Measurements from ENCODE around the gene LRR1. TPM values are rescaled to one million over a fixed set of nuclear protein-coding genes. Genes with fewer than 3 reads are reported as not detected.
A peak's percentile ranks its signal among the peaks of the same experiment; 100 is the strongest.

LRR1 gene
- total RNA-seq, 4 donors from 2014 or later = 16.3 to 20.7 (median 18.3) TPM

DNA sequence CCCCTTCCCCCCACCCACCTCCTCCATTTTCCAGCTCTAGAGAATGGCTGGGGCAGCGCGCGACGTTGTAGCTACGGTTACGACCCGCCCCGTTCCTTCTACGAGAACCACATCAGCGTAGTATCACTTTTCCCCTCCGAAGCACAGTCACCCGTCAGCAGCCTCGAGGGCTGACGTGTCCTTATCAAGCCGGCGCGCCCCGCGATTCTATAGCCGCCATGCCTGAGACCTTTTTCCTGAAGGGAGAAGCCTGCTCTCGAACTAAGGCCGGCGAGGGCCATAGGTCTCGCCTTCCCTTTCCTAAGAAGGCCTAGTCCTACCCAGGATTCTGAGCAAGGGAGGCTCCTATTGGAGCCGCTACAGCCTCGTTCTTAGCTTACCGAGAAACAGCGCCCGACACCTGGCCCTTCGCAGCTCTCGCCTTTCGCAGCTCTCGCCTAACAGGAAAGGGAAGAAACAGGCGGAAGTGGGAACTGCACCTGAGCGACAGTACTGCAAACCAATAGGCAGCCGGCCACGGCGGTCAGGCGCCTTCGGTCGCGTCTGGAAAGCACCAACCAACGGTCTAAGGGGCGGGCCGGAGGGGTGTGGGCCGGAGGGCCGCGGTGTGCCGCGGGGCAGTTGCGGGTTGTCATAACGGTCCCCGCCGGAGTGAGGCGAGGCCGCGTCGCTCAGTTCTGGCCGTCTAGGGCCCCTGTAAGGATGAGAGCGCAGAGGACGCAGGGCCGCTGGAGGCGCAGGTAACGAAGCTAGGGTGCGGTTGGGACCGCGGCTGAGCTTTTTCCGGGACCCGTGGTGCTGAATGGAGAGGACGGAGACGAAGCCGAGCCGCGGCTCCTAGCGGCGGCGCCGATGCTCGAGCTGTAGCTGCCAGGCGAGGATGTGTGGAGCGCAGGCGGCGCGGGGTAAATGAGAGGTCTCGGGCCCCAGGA is 21.7 kb downstream of the LRR1 start, which contains the start of the genes MGAT2 and RPL36AL:
MGAT2 (plus strand) TSS at position 618 of the 932 bp plus-strand sequence. CDS start 470 bp downstream, outside the sequence.
RPL36AL (minus strand) TSS at position 445 of the 932 bp plus-strand sequence. CDS start 1,522 bp downstream, outside the sequence.
- Histone ChIP-seq H3K9me3 (no peaks in the 10 kb centered on the region), H3K36me3 (peaks cover 0 to 19% (median 0%) of the 10 kb centered on the region in 3 donors), H3K4me3 (peak within 1 kb of the TSS; percentile 79 to 95 (median 87)), H3K4me1 (peaks cover 0 to 48% (median 14%) of the 10 kb centered on the region in 4 donors), H3K27ac (peak within 1 kb of the TSS; percentile 94 to 98 (median 96)), H3K27me3 (no peaks in the 10 kb centered on the region)
- TF ChIP-seq POLR2A (IDR thresholded peaks at IDR 0.05) = peak; percentile 96 to 99
- TF ChIP-seq, protein P1, sequence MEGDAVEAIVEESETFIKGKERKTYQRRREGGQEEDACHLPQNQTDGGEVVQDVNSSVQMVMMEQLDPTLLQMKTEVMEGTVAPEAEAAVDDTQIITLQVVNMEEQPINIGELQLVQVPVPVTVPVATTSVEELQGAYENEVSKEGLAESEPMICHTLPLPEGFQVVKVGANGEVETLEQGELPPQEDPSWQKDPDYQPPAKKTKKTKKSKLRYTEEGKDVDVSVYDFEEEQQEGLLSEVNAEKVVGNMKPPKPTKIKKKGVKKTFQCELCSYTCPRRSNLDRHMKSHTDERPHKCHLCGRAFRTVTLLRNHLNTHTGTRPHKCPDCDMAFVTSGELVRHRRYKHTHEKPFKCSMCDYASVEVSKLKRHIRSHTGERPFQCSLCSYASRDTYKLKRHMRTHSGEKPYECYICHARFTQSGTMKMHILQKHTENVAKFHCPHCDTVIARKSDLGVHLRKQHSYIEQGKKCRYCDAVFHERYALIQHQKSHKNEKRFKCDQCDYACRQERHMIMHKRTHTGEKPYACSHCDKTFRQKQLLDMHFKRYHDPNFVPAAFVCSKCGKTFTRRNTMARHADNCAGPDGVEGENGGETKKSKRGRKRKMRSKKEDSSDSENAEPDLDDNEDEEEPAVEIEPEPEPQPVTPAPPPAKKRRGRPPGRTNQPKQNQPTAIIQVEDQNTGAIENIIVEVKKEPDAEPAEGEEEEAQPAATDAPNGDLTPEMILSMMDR (IDR thresholded peaks at IDR 0.05) = peak in 5 of 6 experiments; percentile 15 to 58 (median 22)
- DNase-seq = peak; percentile 95 to 99 (median 99)

DNA sequence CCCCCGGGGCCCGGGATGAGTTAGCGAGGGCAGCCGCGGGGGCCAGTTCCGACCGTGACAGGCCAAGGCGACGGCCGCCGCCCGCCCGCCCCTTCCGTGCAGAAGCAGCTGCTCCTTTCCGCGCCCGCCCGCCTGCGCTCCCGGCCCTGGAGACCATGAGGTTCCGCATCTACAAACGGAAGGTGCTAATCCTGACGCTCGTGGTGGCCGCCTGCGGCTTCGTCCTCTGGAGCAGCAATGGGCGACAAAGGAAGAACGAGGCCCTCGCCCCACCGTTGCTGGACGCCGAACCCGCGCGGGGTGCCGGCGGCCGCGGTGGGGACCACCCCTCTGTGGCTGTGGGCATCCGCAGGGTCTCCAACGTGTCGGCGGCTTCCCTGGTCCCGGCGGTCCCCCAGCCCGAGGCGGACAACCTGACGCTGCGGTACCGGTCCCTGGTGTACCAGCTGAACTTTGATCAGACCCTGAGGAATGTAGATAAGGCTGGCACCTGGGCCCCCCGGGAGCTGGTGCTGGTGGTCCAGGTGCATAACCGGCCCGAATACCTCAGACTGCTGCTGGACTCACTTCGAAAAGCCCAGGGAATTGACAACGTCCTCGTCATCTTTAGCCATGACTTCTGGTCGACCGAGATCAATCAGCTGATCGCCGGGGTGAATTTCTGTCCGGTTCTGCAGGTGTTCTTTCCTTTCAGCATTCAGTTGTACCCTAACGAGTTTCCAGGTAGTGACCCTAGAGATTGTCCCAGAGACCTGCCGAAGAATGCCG is 22.6 kb downstream of the LRR1 start:
- H3K36me3 ChIP-seq = peaks cover 0 to 27% (median 0%) of the 10 kb centered on the region in 3 donors
- DNase-seq = peak; percentile 66 to 86 (median 78)
- H3K9me3 ChIP-seq = no peaks in the 10 kb centered on the region
- peak overlapping the region; percentile 94 to 98 (median 96) for H3K27ac ChIP-seq
- peaks cover 0 to 48% (median 14%) of the 10 kb centered on the region in 4 donors for H3K4me1 ChIP-seq
- H3K4me3 ChIP-seq = peak overlapping the region; percentile 79 to 95 (median 87)
- H3K27me3 ChIP-seq = no peaks in the 10 kb centered on the region
- no peak for TF ChIP-seq POLR2A (IDR thresholded peaks at IDR 0.05)
- TF ChIP-seq, protein P1 (IDR thresholded peaks at IDR 0.05) = no peak

DNA sequence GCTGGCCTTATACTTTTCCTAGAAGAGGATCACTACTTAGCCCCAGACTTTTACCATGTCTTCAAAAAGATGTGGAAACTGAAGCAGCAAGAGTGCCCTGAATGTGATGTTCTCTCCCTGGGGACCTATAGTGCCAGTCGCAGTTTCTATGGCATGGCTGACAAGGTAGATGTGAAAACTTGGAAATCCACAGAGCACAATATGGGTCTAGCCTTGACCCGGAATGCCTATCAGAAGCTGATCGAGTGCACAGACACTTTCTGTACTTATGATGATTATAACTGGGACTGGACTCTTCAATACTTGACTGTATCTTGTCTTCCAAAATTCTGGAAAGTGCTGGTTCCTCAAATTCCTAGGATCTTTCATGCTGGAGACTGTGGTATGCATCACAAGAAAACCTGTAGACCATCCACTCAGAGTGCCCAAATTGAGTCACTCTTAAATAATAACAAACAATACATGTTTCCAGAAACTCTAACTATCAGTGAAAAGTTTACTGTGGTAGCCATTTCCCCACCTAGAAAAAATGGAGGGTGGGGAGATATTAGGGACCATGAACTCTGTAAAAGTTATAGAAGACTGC is 23.4 kb downstream of the LRR1 start:
- no peaks in the 10 kb centered on the region for H3K27me3 ChIP-seq
- H3K4me1 ChIP-seq = peaks cover 0 to 48% (median 14%) of the 10 kb centered on the region in 4 donors
- no peak for DNase-seq
- no peaks in the 10 kb centered on the region for H3K9me3 ChIP-seq
- peak overlapping the region in 3 of 4 donors; percentile 94 to 98 (median 95) for H3K27ac ChIP-seq
- TF ChIP-seq POLR2A (IDR thresholded peaks at IDR 0.05) = no peak
- TF ChIP-seq, protein P1 (IDR thresholded peaks at IDR 0.05) = no peak
- H3K36me3 ChIP-seq = peaks cover 0 to 21% (median 0%) of the 10 kb centered on the region in 3 donors
- peak overlapping the region; percentile 79 to 95 (median 87) for H3K4me3 ChIP-seq

DNA sequence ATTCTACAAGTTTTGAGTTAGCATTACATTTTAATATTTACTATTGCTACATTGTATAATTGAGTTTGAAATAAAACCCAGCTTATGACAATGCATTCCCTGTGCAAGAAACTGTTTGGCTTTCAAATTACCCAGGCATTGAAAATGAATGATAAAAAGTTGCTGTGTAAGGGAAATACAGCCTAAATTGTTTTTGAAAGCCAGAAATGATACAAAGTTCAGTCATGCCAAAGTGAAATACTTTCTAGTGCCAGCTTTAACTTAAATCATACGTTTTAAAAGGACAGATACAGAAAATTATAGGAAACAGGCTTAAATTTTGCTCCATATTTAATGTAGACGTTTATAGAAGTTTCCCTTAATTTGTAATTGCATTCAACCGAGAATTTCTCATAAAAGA is 24.6 kb downstream of the LRR1 start:
- Histone ChIP-seq H3K36me3 (peaks cover 0 to 10% (median 0%) of the 10 kb centered on the region in 3 donors), H3K27ac (peak overlapping the region in 2 of 4 donors; percentile 8 to 43), H3K4me3 (peak overlapping the region in 2 of 4 donors; percentile 13 to 93), H3K9me3 (no peaks in the 10 kb centered on the region), H3K4me1 (peaks cover 0 to 48% (median 14%) of the 10 kb centered on the region in 4 donors), H3K27me3 (no peaks in the 10 kb centered on the region)
- TF ChIP-seq POLR2A (IDR thresholded peaks at IDR 0.05) = no peak
- TF ChIP-seq, protein P1 (IDR thresholded peaks at IDR 0.05) = no peak
- DNase-seq = no peak

Data from Peyer's patch (tissue), 4 donors.